Measurements from ENCODE around the gene CTRL. TPM values are rescaled to one million over a fixed set of nuclear protein-coding genes. Genes with fewer than 3 reads are reported as not detected.

Gene CTRL
- total RNA-seq, 1 experiment from 2014 or later, result 2.6 TPM

DNA sequence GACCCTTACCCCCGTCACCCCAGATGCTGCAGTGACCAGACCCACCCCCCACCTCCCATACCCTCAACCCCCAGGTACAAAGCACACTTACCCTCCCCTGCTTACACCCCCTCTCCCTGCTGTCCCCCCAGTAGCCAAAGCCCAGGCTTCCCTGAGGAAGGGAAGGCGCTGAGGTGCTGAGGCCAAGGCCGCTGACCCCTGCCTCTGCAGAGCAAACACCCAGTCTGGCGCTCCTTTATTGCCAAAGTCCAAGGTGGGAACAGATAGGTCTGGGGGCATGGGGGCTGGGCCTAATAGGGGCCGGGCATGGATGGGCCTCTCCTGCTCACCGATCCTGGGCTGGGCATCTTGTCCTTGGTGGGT lies 11.6 kb upstream of the CTRL start:
- CTCF ChIA-PET, result interaction anchor here (0.8 kb wide), 1 partner anchor 51 kb away, joined by 12 read pairs; no protein-coding TSS in a partner anchor
- TF ChIP-seq, protein P1, sequence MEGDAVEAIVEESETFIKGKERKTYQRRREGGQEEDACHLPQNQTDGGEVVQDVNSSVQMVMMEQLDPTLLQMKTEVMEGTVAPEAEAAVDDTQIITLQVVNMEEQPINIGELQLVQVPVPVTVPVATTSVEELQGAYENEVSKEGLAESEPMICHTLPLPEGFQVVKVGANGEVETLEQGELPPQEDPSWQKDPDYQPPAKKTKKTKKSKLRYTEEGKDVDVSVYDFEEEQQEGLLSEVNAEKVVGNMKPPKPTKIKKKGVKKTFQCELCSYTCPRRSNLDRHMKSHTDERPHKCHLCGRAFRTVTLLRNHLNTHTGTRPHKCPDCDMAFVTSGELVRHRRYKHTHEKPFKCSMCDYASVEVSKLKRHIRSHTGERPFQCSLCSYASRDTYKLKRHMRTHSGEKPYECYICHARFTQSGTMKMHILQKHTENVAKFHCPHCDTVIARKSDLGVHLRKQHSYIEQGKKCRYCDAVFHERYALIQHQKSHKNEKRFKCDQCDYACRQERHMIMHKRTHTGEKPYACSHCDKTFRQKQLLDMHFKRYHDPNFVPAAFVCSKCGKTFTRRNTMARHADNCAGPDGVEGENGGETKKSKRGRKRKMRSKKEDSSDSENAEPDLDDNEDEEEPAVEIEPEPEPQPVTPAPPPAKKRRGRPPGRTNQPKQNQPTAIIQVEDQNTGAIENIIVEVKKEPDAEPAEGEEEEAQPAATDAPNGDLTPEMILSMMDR (IDR thresholded peaks at IDR 0.05; ENCODE audit: unreplicated experiment), result no peak
- Mint-ChIP-seq H3K4me3 (ENCODE audit: low read depth, unreplicated experiment) (no peak overlapping the region), H3K4me1 (ENCODE audit: low read depth, unreplicated experiment) (peaks cover 5% of the 10 kb centered on the region), H3K27me3 (ENCODE audit: unreplicated experiment) (no peaks in the 10 kb centered on the region), H3K27ac (ENCODE audit: unreplicated experiment) (no peak overlapping the region), H3K36me3 (ENCODE audit: insufficient read depth, unreplicated experiment) (peaks cover 66% of the 10 kb centered on the region), H3K9me3 (ENCODE audit: low read depth, unreplicated experiment) (no peaks in the 10 kb centered on the region)
- no peak for DNase-seq
- intact Hi-C loops (cut with micrococcal nuclease; ENCODE audit: unreplicated experiment), result no loop called here
- BruUV-seq (replicated peaks), result no TSS peak

DNA sequence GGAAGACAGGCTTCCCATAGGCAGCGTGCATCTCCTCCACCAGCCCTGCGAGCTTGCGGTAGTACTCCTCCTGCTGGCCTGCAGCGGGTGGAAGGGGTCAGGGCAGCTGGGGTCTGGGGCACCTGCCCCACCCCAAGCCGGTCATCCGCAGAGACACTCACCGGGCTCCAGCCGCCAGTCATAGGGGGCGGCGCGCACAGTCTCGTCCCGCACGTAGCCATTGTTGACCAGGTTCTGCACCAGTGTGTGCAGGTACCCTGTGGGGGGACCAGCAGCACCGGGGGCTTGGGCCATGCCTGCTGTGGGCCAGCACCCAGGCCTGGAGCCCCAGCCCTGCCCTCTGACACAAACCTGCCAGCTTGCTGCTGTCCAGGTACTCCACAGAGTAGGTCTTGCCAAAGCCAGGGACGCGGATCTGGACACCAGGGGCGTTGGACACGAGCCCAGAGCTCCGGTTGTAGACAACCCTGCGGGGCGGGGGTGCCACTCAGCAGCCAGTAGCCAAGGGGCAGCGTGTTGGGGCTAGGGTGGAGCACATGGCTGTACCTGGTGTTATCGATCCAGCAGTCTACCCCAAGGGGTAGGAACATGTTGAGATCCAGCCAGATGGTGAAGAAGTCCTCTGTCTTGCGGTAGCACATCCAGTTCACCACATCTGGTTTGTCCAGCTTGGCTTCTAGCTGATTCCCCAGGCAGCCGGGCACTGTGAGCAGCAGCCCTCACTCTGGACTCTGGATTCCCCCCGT lies 11.0 kb upstream of the CTRL start:
- Mint-ChIP-seq H3K36me3 (ENCODE audit: insufficient read depth, unreplicated experiment) (peaks cover 64% of the 10 kb centered on the region), H3K27ac (ENCODE audit: unreplicated experiment) (peak overlapping the region; percentile 55), H3K9me3 (ENCODE audit: low read depth, unreplicated experiment) (no peaks in the 10 kb centered on the region), H3K4me3 (ENCODE audit: low read depth, unreplicated experiment) (no peak overlapping the region), H3K27me3 (ENCODE audit: unreplicated experiment) (no peaks in the 10 kb centered on the region), H3K4me1 (ENCODE audit: low read depth, unreplicated experiment) (peaks cover under 1% of the 10 kb centered on the region)
- intact Hi-C loops (cut with micrococcal nuclease; ENCODE audit: unreplicated experiment), result no loop called here
- TF ChIP-seq, protein P1 (IDR thresholded peaks at IDR 0.05; ENCODE audit: unreplicated experiment), result no peak
- no TSS peak for BruUV-seq (replicated peaks)
- CTCF ChIA-PET, result interaction anchor here (0.5 to 0.8 kb wide), 3 partner anchors 51 to 126 kb away, joined by 3 to 12 read pairs (median 3); no protein-coding TSS in a partner anchor
- DNase-seq, result no peak

DNA sequence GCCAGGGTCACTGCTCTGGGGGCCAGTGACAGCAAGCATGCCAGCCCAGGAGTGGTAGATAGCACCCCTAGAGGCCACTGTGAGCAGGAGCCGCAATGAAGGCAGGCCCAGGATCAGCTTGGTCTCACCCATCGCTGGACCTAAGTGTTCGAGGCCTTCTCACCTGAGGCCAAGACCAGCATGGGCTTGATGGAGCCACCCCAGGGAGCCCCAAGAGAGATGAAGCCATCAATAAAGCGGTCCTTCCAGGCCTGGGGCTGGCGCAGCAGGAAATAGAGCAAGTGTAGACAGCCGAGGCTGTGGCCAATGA lies 10.5 kb upstream of the CTRL start:
- TF ChIP-seq, protein P1 (IDR thresholded peaks at IDR 0.05; ENCODE audit: unreplicated experiment), result peak; percentile 76
- DNase-seq, result peak; percentile 59
- CTCF ChIA-PET, result interaction anchor here (0.5 to 0.8 kb wide), 3 partner anchors 52 to 126 kb away, joined by 3 to 12 read pairs (median 3); no protein-coding TSS in a partner anchor
- no peaks in the 10 kb centered on the region for H3K27me3 Mint-ChIP-seq (ENCODE audit: unreplicated experiment)
- H3K9me3 Mint-ChIP-seq (ENCODE audit: low read depth, unreplicated experiment), result no peaks in the 10 kb centered on the region
- peaks cover 6% of the 10 kb centered on the region for H3K4me1 Mint-ChIP-seq (ENCODE audit: low read depth, unreplicated experiment)
- no TSS peak for BruUV-seq (replicated peaks)
- H3K36me3 Mint-ChIP-seq (ENCODE audit: insufficient read depth, unreplicated experiment), result peaks cover 65% of the 10 kb centered on the region
- H3K4me3 Mint-ChIP-seq (ENCODE audit: low read depth, unreplicated experiment), result no peak overlapping the region
- H3K27ac Mint-ChIP-seq (ENCODE audit: unreplicated experiment), result peak overlapping the region; percentile 55
- intact Hi-C loops (cut with micrococcal nuclease; ENCODE audit: unreplicated experiment), result no loop called here

DNA sequence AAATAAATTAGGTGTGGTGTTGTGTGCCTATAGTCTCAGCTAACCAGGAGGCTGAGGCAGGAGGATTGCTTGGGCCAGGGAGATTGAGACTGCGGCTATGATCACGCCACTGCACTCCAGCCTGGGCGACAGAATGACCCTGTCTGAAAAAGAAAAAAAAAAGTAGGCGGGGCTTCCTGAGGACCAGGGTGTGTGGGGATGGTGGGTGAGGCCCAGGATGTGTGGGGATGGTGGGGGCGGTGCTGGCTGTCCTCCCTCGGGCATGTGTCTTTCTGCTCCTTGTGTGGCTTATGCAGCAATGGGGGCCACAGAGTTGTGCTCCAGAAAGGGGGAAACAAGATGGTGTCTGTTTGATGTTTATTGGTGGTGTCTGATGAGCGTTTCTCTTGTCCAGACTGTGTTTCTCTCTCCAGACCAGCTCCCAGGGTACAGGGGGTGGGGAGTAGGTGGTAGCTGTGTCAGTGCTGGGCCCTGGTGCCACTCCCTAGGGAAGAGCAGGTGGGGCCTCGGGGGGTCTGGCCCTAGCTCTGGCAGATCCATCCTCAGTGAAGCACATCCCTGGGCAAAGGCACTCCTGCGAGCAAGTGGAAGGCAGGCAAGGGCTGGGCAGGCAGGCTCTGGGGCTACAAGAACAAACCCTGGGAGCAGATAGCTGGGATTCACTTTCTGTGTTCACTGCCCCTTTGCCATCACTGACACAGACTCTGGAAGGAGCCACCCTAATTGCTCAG lies 10.0 kb upstream of the CTRL start:
- Mint-ChIP-seq H3K4me3 (ENCODE audit: low read depth, unreplicated experiment) (no peak overlapping the region), H3K9me3 (ENCODE audit: low read depth, unreplicated experiment) (no peaks in the 10 kb centered on the region), H3K27me3 (ENCODE audit: unreplicated experiment) (no peaks in the 10 kb centered on the region), H3K36me3 (ENCODE audit: insufficient read depth, unreplicated experiment) (peaks cover 65% of the 10 kb centered on the region), H3K27ac (ENCODE audit: unreplicated experiment) (peak overlapping the region; percentile 55), H3K4me1 (ENCODE audit: low read depth, unreplicated experiment) (peaks cover 11% of the 10 kb centered on the region)
- CTCF ChIA-PET, result interaction anchor here (0.6 to 1.2 kb wide), 2 partner anchors 8 to 316 kb away, joined by 3 to 4 read pairs; no protein-coding TSS in a partner anchor
- BruUV-seq (replicated peaks), result no TSS peak
- intact Hi-C loops (cut with micrococcal nuclease; ENCODE audit: unreplicated experiment), result no loop called here
- DNase-seq, result no peak
- TF ChIP-seq, protein P1 (IDR thresholded peaks at IDR 0.05; ENCODE audit: unreplicated experiment), result no peak

Data from Calu3 (cell line).